SK-N-SH (cell line): ENCODE results near the gene NFIA.

Source experiments
- EP300 ChIP-seq, 2 experiments: IDR thresholded peaks; 2 replicates each; pipeline versions ENCODE4 v1.4.0 to v1.6.1; 2012; ENCODE audit warnings: borderline replicate concordance in 1 of 2, low read depth in 1 of 2, low read length in 1 of 2
- EZH2phosphoT487 ChIP-seq: fragments of 200-600 bp; sonication (generic); IDR thresholded peaks from 2 replicates; pipeline ENCODE4 v1.6.1; 2017; ENCODE audit warnings: low read depth, mixed run types, mild to moderate bottlenecking, antibody characterized with exemption, moderate library complexity, borderline replicate concordance
- GATA2 ChIP-seq: sonication (generic); formaldehyde crosslinking; IDR thresholded peaks from 2 replicates; pipeline ENCODE4 v1.5.0; 2020; ENCODE audit warnings: mild to moderate bottlenecking, missing genetic modification reagents
- MXI1 ChIP-seq: IDR thresholded peaks from 2 replicates; pipeline ENCODE4 v1.6.1; 2012; ENCODE audit warnings: mild to moderate bottlenecking, low read depth, low read length, improper control_type of control experiment
- POLR2AphosphoS5 ChIP-seq: IDR thresholded peaks from 2 replicates; pipeline ENCODE4 v1.6.1; 2012; ENCODE audit warnings: low read depth, low read length
- TF ChIP-seq, protein P1 (sequence below): fragments of 200-600 bp; sonication (generic); IDR thresholded peaks from 2 replicates; pipeline ENCODE4 v1.6.1; 2017; ENCODE audit warnings: antibody characterized with exemption, mild to moderate bottlenecking, moderate library complexity
- TF ChIP-seq, protein P2 (sequence below): IDR thresholded peaks from 2 replicates; pipeline ENCODE4 v1.4.0; 2012; ENCODE audit warnings: low read depth

DNA sequence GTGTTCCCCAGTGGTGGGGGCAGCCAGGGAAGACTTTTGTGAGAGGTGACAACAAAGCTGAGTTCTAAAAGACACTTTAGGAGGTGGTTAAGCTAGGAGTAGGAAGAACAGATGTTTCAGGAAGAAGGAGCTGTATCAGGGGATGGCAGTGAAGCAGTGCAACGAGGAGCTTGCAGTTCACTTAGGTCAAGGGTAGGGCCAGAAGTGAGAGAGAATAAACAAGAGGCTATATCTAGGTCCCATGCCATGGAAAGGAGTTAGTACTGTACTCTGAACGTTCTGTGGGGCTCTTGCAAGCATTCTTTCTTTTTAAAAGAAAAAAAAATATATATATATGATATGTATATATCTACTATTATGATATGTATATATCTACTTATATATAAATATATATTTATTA lies 244.4 kb downstream of the NFIA start:
- TF ChIP-seq, protein P1, sequence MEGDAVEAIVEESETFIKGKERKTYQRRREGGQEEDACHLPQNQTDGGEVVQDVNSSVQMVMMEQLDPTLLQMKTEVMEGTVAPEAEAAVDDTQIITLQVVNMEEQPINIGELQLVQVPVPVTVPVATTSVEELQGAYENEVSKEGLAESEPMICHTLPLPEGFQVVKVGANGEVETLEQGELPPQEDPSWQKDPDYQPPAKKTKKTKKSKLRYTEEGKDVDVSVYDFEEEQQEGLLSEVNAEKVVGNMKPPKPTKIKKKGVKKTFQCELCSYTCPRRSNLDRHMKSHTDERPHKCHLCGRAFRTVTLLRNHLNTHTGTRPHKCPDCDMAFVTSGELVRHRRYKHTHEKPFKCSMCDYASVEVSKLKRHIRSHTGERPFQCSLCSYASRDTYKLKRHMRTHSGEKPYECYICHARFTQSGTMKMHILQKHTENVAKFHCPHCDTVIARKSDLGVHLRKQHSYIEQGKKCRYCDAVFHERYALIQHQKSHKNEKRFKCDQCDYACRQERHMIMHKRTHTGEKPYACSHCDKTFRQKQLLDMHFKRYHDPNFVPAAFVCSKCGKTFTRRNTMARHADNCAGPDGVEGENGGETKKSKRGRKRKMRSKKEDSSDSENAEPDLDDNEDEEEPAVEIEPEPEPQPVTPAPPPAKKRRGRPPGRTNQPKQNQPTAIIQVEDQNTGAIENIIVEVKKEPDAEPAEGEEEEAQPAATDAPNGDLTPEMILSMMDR: no peak
- TF ChIP-seq GATA2 (CRISPR knock-in tag) (no peak), EP300 (IDR thresholded peaks at IDR 0.05; ENCODE audit: borderline replicate concordance in 1 of 2, low read depth in 1 of 2, low read length in 1 of 2) (no peak), POLR2AphosphoS5 (no peak), MXI1 (no peak), EZH2phosphoT487 (no peak)
- TF ChIP-seq, protein P2, sequence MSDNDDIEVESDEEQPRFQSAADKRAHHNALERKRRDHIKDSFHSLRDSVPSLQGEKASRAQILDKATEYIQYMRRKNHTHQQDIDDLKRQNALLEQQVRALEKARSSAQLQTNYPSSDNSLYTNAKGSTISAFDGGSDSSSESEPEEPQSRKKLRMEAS: no peak
